HepG2 (cell line): ENCODE data around the gene NFATC3. TPM values are rescaled to one million over a fixed set of nuclear protein-coding genes. Genes with fewer than 3 reads are reported as not detected.

ENCODE experiments used
- ARID4A ChIP-seq: sonication (generic); formaldehyde crosslinking; IDR thresholded peaks from 2 replicates; pipeline ENCODE4 v1.5.0; 2020; ENCODE audit warnings: mild to moderate bottlenecking, missing genetic modification reagents, borderline replicate concordance
- ARNTL ChIP-seq: sonication (generic); formaldehyde crosslinking; IDR thresholded peaks from 2 replicates; pipeline ENCODE4 v1.4.0; 2020; ENCODE audit warnings: mild to moderate bottlenecking, missing genetic modification reagents
- ATF4 ChIP-seq, 2 experiments: fragments of 450-650 bp in 1 of 2; sonication (generic) in 1 of 2; formaldehyde crosslinking; IDR thresholded peaks; 2 replicates each; pipeline versions ENCODE4 v1.5.0 to v1.8.0; 2020 to 2022; ENCODE audit warnings: mild to moderate bottlenecking in 1 of 2, missing genetic modification reagents in 1 of 2
- ATF7 ChIP-seq, 2 experiments: fragments of 450-650 bp in 1 of 2; sonication (generic) in 1 of 2; formaldehyde crosslinking in 1 of 2; IDR thresholded peaks; 2 replicates each; pipeline versions ENCODE4 v1.4.0 to v1.6.1; 2016 to 2020; ENCODE audit warnings: antibody characterized with exemption in 1 of 2, mild to moderate bottlenecking in 1 of 2, missing genetic modification reagents in 1 of 2
- CBX1 ChIP-seq: IDR thresholded peaks from one replicate; pipeline ENCODE4 v1.6.1; 2016; ENCODE audit warnings: antibody characterized with exemption, low read depth
- CC2D1A ChIP-seq: sonication (generic); formaldehyde crosslinking; IDR thresholded peaks from 2 replicates; pipeline ENCODE4 v1.8.1; 2023; ENCODE audit warnings: mild to moderate bottlenecking, missing genetic modification reagents
- CCDC6 ChIP-seq: sonication (generic); formaldehyde crosslinking; IDR thresholded peaks from 2 replicates; pipeline ENCODE4 v1.8.1; 2022; ENCODE audit warnings: mild to moderate bottlenecking, missing genetic modification reagents, moderate library complexity
- FOXA3 ChIP-seq: IDR thresholded peaks from 2 replicates; pipeline ENCODE4 v1.6.1; 2016; ENCODE audit warnings: missing genetic modification reagents, missing compliant biosample characterization
- ISL2 ChIP-seq: sonication (generic); formaldehyde crosslinking; IDR thresholded peaks from 2 replicates; pipeline ENCODE4 v1.5.0; 2020; ENCODE audit warnings: missing genetic modification reagents
- KDM5A ChIP-seq: fragments of 200-600 bp; sonication (generic); IDR thresholded peaks from 2 replicates; pipeline ENCODE4 v1.7.0; 2018; ENCODE audit warnings: antibody characterized with exemption, mild to moderate bottlenecking, low read length, borderline replicate concordance
- NR2C2 ChIP-seq: sonication (generic); formaldehyde crosslinking; IDR thresholded peaks from 2 replicates; pipeline ENCODE4 v1.4.0; 2020; ENCODE audit warnings: missing genetic modification reagents, mild to moderate bottlenecking, moderate library complexity, borderline replicate concordance
- NR2F1 ChIP-seq, 2 experiments: fragments of 450-650 bp in 1 of 2; formaldehyde crosslinking in 1 of 2; IDR thresholded peaks; 2 replicates each; pipeline versions ENCODE4 v1.5.0 to v1.6.1; 2016 to 2020; ENCODE audit warnings: mild to moderate bottlenecking in 1 of 2, missing compliant biosample characterization in 1 of 2, missing genetic modification reagents in 1 of 2, moderate library complexity in 1 of 2
- PHF5A ChIP-seq: IDR thresholded peaks from one replicate; pipeline ENCODE4 v1.6.1; 2018; ENCODE audit warnings: low read depth, missing genetic modification reagents; ENCODE audit not compliant: unreplicated experiment
- RXRA ChIP-seq: sonication (generic); formaldehyde crosslinking; IDR thresholded peaks from 2 replicates; pipeline ENCODE4 v1.5.1; 2020; ENCODE audit warnings: missing genetic modification reagents
- WIZ ChIP-seq: sonication (generic); formaldehyde crosslinking; IDR thresholded peaks from 2 replicates; pipeline ENCODE4 v1.5.1; 2020; ENCODE audit warnings: mild to moderate bottlenecking, missing genetic modification reagents
- ZGPAT ChIP-seq: IDR thresholded peaks from 2 replicates; pipeline ENCODE4 v1.6.1; 2016; ENCODE audit warnings: mild to moderate bottlenecking
- ZNF260 ChIP-seq: sonication (generic); formaldehyde crosslinking; IDR thresholded peaks from 2 replicates; pipeline ENCODE4 v1.4.0; 2020; ENCODE audit warnings: missing genetic modification reagents, low read depth, mild to moderate bottlenecking, borderline replicate concordance
- ZNF264 ChIP-seq: sonication (generic); formaldehyde crosslinking; IDR thresholded peaks from 2 replicates; pipeline ENCODE4 v1.4.0; 2020; ENCODE audit warnings: missing genetic modification reagents
- ZNF292 ChIP-seq: sonication (generic); formaldehyde crosslinking; IDR thresholded peaks from 2 replicates; pipeline ENCODE4 v1.8.1; 2022; ENCODE audit warnings: mild to moderate bottlenecking, low read depth, missing genetic modification reagents, borderline replicate concordance
- ZNF737 ChIP-seq: sonication (generic); formaldehyde crosslinking; IDR thresholded peaks from 2 replicates; pipeline ENCODE4 v1.5.0; 2020; ENCODE audit warnings: missing genetic modification reagents, mild to moderate bottlenecking, borderline replicate concordance
- ZNF776 ChIP-seq: sonication (generic); formaldehyde crosslinking; IDR thresholded peaks from 2 replicates; pipeline ENCODE4 v1.4.0; 2020; ENCODE audit warnings: mild to moderate bottlenecking, missing genetic modification reagents
- ZNF816 ChIP-seq: sonication (generic); formaldehyde crosslinking; IDR thresholded peaks from 2 replicates; pipeline ENCODE4 v1.8.0; 2022; ENCODE audit warnings: missing genetic modification reagents, mild to moderate bottlenecking, borderline replicate concordance
- polyA plus RNA-seq, 8 experiments: library from polyadenylated mRNA; depleted of rRNA in 3 of 8; stranded (reverse) in 7 of 8; unstranded in 1 of 8; fragments of >200 nt; fragmentation: Illumina TruSeq in 4 of 8; extraction: Trizol in 4 of 8; gene quantifications; 2 replicates each; pipeline versions ENCODE4 v1.2.1 to v1.2.3, GENCODE V29; 2011 to 2016; ENCODE audit warnings: low read depth in 4 of 8, missing spikeins in 1 of 8, mixed read lengths in 1 of 8; ENCODE audit not compliant: insufficient read depth in 1 of 8
- total RNA-seq, 5 experiments: library from RNA; depleted of rRNA; stranded (reverse); fragments of >200 nt; fragmentation: Illumina TruSeq; extraction: Trizol; gene quantifications; 2 replicates each; pipeline ENCODE4 v1.2.3, GENCODE V29; 2016; ENCODE audit warnings: low read depth in 1 of 5

Gene NFATC3
- total and polyA plus RNA-seq, 2 of the 13 experiments (the other 11 are each of a cell fraction or from before 2014, with no cell fraction given), result 52.6 to 62.7 TPM

GRCh38 chr16:68257906-68258800, 173.0 kb downstream of the NFATC3 start (continued):
- TF ChIP-seq ARID4A (CRISPR knock-in tag), result peak; percentile 88; the same call in 1 of the 2 replicates
- TF ChIP-seq NR2F1 (CRISPR knock-in tag; IDR thresholded peaks at IDR 0.05), result peak in 1 of 2 experiments; percentile 32; a peak in 1 of 4 replicates
- peak; percentile 18 for TF ChIP-seq CBX1
- TF ChIP-seq CC2D1A (CRISPR knock-in tag), result no peak
- peak; percentile 73 for TF ChIP-seq PHF5A (CRISPR knock-in tag)
- TF ChIP-seq KDM5A, result no peak
- TF ChIP-seq ZNF292 (CRISPR knock-in tag), result peak; percentile 82
- TF ChIP-seq WIZ (CRISPR knock-in tag), result 0 out of 2 replicates have a peak, but pooled peaks have one; percentile 9
- no peak for TF ChIP-seq ZNF737 (CRISPR knock-in tag)
- TF ChIP-seq ISL2, result peak; percentile 52; the same call in 1 of the 2 replicates
- TF ChIP-seq NR2C2 (CRISPR knock-in tag), result peak; percentile 63; the same call in 1 of the 2 replicates
- 0 out of 2 replicates have a peak, but pooled peaks have one; percentile 70 for TF ChIP-seq ZNF264 (CRISPR knock-in tag)
- TF ChIP-seq CCDC6 (CRISPR knock-in tag), result peak; percentile 45; the same call in 1 of the 2 replicates
- no peak for TF ChIP-seq ZNF260
- no peak for TF ChIP-seq ATF4 (CRISPR knock-in tag; IDR thresholded peaks at IDR 0.05)
- no peak for TF ChIP-seq ATF7 (IDR thresholded peaks at IDR 0.05)
- 0 out of 2 replicates have a peak, but pooled peaks have one; percentile 68 for TF ChIP-seq ATF7 (CRISPR knock-in tag; IDR thresholded peaks at IDR 0.05)
- peak; percentile 82 for TF ChIP-seq FOXA3
- peak; percentile 15; the same call in 1 of the 2 replicates for TF ChIP-seq ZNF776 (CRISPR knock-in tag)
- TF ChIP-seq RXRA (CRISPR knock-in tag), result peak; percentile 92
- TF ChIP-seq ARNTL (CRISPR knock-in tag), result peak; percentile 94
- TF ChIP-seq ZGPAT (CRISPR knock-in tag), result peak; percentile 86
- TF ChIP-seq ZNF816 (CRISPR knock-in tag), result no peak
